GM12878 (cell line): ENCODE results near the gene PLCB2. TPM values are rescaled to one million over a fixed set of nuclear protein-coding genes. Genes with fewer than 3 reads are reported as not detected.

Experiments used
- MLLT1 ChIP-seq: fragments of 450-650 bp; IDR thresholded peaks from 2 replicates; pipeline ENCODE4 v1.6.1; 2016; ENCODE audit warnings: mild to moderate bottlenecking
- NR2F1 ChIP-seq: fragments of 450-650 bp; conservative IDR thresholded peaks from 2 replicates; pipeline ENCODE4 v1.6.1; 2017; ENCODE audit warnings: mild to moderate bottlenecking
- SREBF1 ChIP-seq: IDR thresholded peaks from 2 replicates; pipeline ENCODE4 v1.6.1; 2012; ENCODE audit warnings: mild to moderate bottlenecking, low read length
- ZNF592 ChIP-seq: fragments of 450-650 bp; IDR thresholded peaks from 2 replicates; pipeline ENCODE4 v1.6.1; 2017; ENCODE audit warnings: mild to moderate bottlenecking, moderate library complexity
- polyA plus RNA-seq, 11 experiments: library from polyadenylated mRNA; depleted of rRNA in 4 of 11; unstranded in 6 of 11; stranded (reverse) in 5 of 11; fragments of >200 nt; fragmentation: Nextera tagmentation in 4 of 11; fragmentation: Illumina TruSeq in 1 of 11; extraction: Ambion mirVana in 4 of 11; extraction: Trizol in 1 of 11; gene quantifications; 1 replicate in 1 of 11; 2 replicates in 10 of 11; pipeline versions ENCODE4 v1.2.1 to v1.2.3, GENCODE V29; 2011 to 2016; ENCODE audit warnings: inconsistent platforms in 2 of 11, missing spikeins in 2 of 11, low read depth in 1 of 11
- total RNA-seq, 4 experiments: library from RNA; depleted of rRNA in 3 of 4; stranded (reverse); fragments of >200 nt in 3 of 4; fragmentation: Illumina TruSeq in 1 of 4; extraction: Trizol in 1 of 4; gene quantifications; 2 replicates each; pipeline versions ENCODE4 v1.2.1 to v1.2.3, GENCODE V29; 2013 to 2021

Gene PLCB2
- total and polyA plus RNA-seq, 10 of the 15 experiments (the other 5 are each of a cell fraction or from before 2014, with no cell fraction given): 1.2 to 39.4 (median 10.7) TPM

- TF ChIP-seq ZNF592: no peak
- TF ChIP-seq SREBF1: no peak
- TF ChIP-seq MLLT1: no peak
- TF ChIP-seq NR2F1: no peak
These were observed 31.3 kb upstream of the PLCB2 start (continued) for GRCh38 chr15:40338921-40339620.
